Fibroblast of skin of scalp (primary cell): ENCODE data around the gene FOXP1.

Experiments used
- DNase-seq: peaks from one replicate; pipeline ENCODE4 v3.0.0-alpha.2; 2013

FOXP1 gene

GRCh38 chr3:71395927-71396695, 187.4 kb downstream of the FOXP1 start:
- DNase-seq, result peak; percentile 59

- DNase-seq, result no peak
Observed at GRCh38 chr3:71395470-71395869, 188.1 kb downstream of the FOXP1 start.

GRCh38 chr3:71393745-71394144, 189.8 kb downstream of the FOXP1 start:
- DNase-seq, result no peak

- peak; percentile 54 for DNase-seq
Observed at GRCh38 chr3:71393093-71393492, 190.4 kb downstream of the FOXP1 start.

GRCh38 chr3:71392251-71392650, 191.3 kb downstream of the FOXP1 start:
- no peak for DNase-seq

GRCh38 chr3:71391361-71391760, 192.2 kb downstream of the FOXP1 start:
- DNase-seq, result no peak

GRCh38 chr3:71389911-71390573, 193.5 kb downstream of the FOXP1 start:
- peak; percentile 74 for DNase-seq

GRCh38 chr3:71389191-71389590, 194.3 kb downstream of the FOXP1 start:
- DNase-seq, result no peak

- no peak for DNase-seq
Observed at GRCh38 chr3:71388535-71389120, 194.9 kb downstream of the FOXP1 start.

- DNase-seq, result no peak
Observed at GRCh38 chr3:71387586-71387985, 195.9 kb downstream of the FOXP1 start.

GRCh38 chr3:71384837-71385716, 198.5 kb downstream of the FOXP1 start:
- no peak for DNase-seq

GRCh38 chr3:71384388-71384787, 199.1 kb downstream of the FOXP1 start:
- DNase-seq, result peak; percentile 49

GRCh38 chr3:71380096-71380495, 203.4 kb downstream of the FOXP1 start:
- no peak for DNase-seq

- DNase-seq, result no peak
Observed at GRCh38 chr3:71378509-71378908, 205.0 kb downstream of the FOXP1 start.

- no peak for DNase-seq
Observed at GRCh38 chr3:71376911-71377310, 206.6 kb downstream of the FOXP1 start.

- no peak for DNase-seq
Observed at GRCh38 chr3:71376503-71376902, 207.0 kb downstream of the FOXP1 start.

- DNase-seq, result no peak
Observed at GRCh38 chr3:71374582-71374981, 208.9 kb downstream of the FOXP1 start.

GRCh38 chr3:71372911-71373637, 210.5 kb downstream of the FOXP1 start:
- no peak for DNase-seq

- DNase-seq, result no peak
Observed at GRCh38 chr3:71372241-71372768, 211.2 kb downstream of the FOXP1 start.

GRCh38 chr3:71371282-71371681, 212.2 kb downstream of the FOXP1 start:
- DNase-seq, result no peak

- DNase-seq, result no peak
Observed at GRCh38 chr3:71370467-71370866, 213.1 kb downstream of the FOXP1 start.
